Ishikawa (cell line): ENCODE measurements around the gene ROBO1.

ENCODE experiments used
- CEBPB ChIP-seq: IDR thresholded peaks from 2 replicates; pipeline ENCODE4 v1.6.1; 2012
- CREB1 ChIP-seq: IDR thresholded peaks from 2 replicates; pipeline ENCODE4 v1.6.1; 2012; ENCODE audit warnings: low read depth
- EGR1 ChIP-seq: IDR thresholded peaks from 2 replicates; pipeline ENCODE4 v1.6.1; 2012
- EP300 ChIP-seq: IDR thresholded peaks from 2 replicates; pipeline ENCODE4 v1.6.1; 2012; ENCODE audit warnings: borderline replicate concordance
- FOXM1 ChIP-seq: IDR thresholded peaks from 2 replicates; pipeline ENCODE4 v1.6.1; 2012; ENCODE audit warnings: low read depth, borderline replicate concordance
- NFIC ChIP-seq: IDR thresholded peaks from 2 replicates; pipeline ENCODE4 v1.6.1; 2012
- RAD21 ChIP-seq: IDR thresholded peaks from 2 replicates; pipeline ENCODE4 v1.6.1; 2012; ENCODE audit warnings: low read depth
- TAF1 ChIP-seq: IDR thresholded peaks from 2 replicates; pipeline ENCODE4 v1.6.1; 2012; ENCODE audit warnings: low read depth, mild to moderate bottlenecking
- TCF12 ChIP-seq: IDR thresholded peaks from 2 replicates; pipeline ENCODE4 v1.6.1; 2012; ENCODE audit warnings: low read depth
- TEAD4 ChIP-seq: IDR thresholded peaks from 2 replicates; pipeline ENCODE4 v1.6.1; 2012
- YY1 ChIP-seq: IDR thresholded peaks from 2 replicates; pipeline ENCODE4 v1.6.1; 2012; ENCODE audit warnings: low read depth
- ZBTB7A ChIP-seq: IDR thresholded peaks from 2 replicates; pipeline ENCODE4 v1.6.1; 2012; ENCODE audit warnings: low read depth
- TF ChIP-seq, protein P1 (sequence below): IDR thresholded peaks from 2 replicates; pipeline ENCODE4 v1.6.1; 2012
- TF ChIP-seq, protein P2 (sequence below): IDR thresholded peaks from 2 replicates; pipeline ENCODE4 v1.6.1; 2012; ENCODE audit warnings: low read depth, mild to moderate bottlenecking
- TF ChIP-seq, protein P3 (sequence below): IDR thresholded peaks from 2 replicates; pipeline ENCODE4 v1.6.1; 2012

The ROBO1 gene

DNA sequence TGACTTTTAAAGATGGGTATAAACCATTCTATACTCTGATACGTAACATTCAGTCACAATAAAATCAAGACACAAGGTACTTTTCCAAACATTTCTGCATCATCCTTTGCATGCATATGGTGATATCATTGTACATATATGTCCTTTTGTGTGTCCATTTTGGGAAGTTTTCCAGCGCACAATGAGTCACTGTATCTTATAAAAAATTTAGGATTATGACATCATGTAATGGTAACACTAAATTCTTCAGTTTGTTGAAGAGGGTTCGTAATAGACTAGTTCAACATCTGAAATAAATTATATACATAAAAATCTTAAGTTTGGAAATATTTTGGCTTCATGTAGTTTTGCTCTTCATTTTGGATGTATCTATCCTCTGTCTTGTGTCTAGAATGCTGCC is 480.9 kb downstream of the ROBO1 start:
- TF ChIP-seq, protein P1, sequence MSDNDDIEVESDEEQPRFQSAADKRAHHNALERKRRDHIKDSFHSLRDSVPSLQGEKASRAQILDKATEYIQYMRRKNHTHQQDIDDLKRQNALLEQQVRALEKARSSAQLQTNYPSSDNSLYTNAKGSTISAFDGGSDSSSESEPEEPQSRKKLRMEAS, result no peak
- no peak for TF ChIP-seq TAF1
- TF ChIP-seq CEBPB, result no peak
- no peak for TF ChIP-seq ZBTB7A
- no peak for TF ChIP-seq FOXM1
- no peak for TF ChIP-seq EGR1
- no peak for TF ChIP-seq YY1
- no peak for TF ChIP-seq NFIC
- no peak for TF ChIP-seq CREB1
- TF ChIP-seq, protein P2, sequence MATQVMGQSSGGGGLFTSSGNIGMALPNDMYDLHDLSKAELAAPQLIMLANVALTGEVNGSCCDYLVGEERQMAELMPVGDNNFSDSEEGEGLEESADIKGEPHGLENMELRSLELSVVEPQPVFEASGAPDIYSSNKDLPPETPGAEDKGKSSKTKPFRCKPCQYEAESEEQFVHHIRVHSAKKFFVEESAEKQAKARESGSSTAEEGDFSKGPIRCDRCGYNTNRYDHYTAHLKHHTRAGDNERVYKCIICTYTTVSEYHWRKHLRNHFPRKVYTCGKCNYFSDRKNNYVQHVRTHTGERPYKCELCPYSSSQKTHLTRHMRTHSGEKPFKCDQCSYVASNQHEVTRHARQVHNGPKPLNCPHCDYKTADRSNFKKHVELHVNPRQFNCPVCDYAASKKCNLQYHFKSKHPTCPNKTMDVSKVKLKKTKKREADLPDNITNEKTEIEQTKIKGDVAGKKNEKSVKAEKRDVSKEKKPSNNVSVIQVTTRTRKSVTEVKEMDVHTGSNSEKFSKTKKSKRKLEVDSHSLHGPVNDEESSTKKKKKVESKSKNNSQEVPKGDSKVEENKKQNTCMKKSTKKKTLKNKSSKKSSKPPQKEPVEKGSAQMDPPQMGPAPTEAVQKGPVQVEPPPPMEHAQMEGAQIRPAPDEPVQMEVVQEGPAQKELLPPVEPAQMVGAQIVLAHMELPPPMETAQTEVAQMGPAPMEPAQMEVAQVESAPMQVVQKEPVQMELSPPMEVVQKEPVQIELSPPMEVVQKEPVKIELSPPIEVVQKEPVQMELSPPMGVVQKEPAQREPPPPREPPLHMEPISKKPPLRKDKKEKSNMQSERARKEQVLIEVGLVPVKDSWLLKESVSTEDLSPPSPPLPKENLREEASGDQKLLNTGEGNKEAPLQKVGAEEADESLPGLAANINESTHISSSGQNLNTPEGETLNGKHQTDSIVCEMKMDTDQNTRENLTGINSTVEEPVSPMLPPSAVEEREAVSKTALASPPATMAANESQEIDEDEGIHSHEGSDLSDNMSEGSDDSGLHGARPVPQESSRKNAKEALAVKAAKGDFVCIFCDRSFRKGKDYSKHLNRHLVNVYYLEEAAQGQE, result no peak
- TF ChIP-seq TCF12, result no peak
- no peak for TF ChIP-seq TEAD4
- TF ChIP-seq, protein P3, sequence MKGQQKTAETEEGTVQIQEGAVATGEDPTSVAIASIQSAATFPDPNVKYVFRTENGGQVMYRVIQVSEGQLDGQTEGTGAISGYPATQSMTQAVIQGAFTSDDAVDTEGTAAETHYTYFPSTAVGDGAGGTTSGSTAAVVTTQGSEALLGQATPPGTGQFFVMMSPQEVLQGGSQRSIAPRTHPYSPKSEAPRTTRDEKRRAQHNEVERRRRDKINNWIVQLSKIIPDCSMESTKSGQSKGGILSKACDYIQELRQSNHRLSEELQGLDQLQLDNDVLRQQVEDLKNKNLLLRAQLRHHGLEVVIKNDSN, result no peak
- no peak for TF ChIP-seq RAD21
- TF ChIP-seq EP300, result no peak

DNA sequence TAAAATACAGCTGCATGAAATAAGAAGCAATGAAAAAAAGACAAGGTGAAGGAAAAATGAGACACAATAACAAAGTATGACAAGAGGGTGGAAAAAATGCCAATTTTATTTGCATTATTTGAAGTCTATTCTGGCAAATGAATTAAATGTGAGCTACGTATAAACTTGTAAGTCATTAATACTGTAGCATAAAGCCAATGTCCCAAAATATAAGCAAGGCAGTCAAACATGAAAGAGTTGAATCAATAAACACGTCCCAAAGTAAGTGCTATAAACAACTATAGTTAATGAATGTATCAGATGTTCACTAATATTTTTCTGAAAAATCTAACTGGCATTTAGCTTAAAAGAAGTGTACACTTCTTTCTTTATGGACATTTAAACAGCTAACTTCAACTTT is 481.9 kb downstream of the ROBO1 start:
- TF ChIP-seq, protein P1, result no peak
- TF ChIP-seq EGR1, result no peak
- TF ChIP-seq CREB1, result no peak
- no peak for TF ChIP-seq NFIC
- TF ChIP-seq ZBTB7A, result no peak
- no peak for TF ChIP-seq EP300
- no peak for TF ChIP-seq TAF1
- TF ChIP-seq, protein P3, result no peak
- no peak for TF ChIP-seq TCF12
- no peak for TF ChIP-seq RAD21
- no peak for TF ChIP-seq FOXM1
- no peak for TF ChIP-seq TEAD4
- no peak for TF ChIP-seq YY1
- TF ChIP-seq, protein P2, result no peak
- no peak for TF ChIP-seq CEBPB

DNA sequence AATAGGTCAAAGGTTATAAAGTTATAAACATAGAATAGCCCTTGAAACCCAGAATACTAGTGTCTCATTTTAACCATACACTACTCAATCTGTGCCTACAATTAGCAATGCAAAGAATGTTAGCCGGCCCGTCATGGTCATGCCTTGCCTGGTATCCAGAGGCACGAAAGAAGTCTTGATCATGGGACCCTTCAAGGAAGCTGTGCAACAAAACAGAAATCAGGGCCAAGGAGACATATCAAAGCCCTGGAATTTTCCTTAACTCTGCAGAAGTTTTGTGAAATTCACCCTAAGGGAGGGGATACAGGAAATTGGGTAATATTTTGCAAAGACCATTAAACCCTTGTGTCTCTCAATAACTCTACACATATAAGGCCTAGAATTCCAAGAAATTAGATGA is 482.4 kb downstream of the ROBO1 start:
- TF ChIP-seq EGR1 (no peak), YY1 (no peak), NFIC (no peak), FOXM1 (no peak), CREB1 (no peak), TEAD4 (no peak)
- TF ChIP-seq, protein P1, result no peak
- TF ChIP-seq, protein P2, result no peak
- TF ChIP-seq, protein P3, result no peak

DNA sequence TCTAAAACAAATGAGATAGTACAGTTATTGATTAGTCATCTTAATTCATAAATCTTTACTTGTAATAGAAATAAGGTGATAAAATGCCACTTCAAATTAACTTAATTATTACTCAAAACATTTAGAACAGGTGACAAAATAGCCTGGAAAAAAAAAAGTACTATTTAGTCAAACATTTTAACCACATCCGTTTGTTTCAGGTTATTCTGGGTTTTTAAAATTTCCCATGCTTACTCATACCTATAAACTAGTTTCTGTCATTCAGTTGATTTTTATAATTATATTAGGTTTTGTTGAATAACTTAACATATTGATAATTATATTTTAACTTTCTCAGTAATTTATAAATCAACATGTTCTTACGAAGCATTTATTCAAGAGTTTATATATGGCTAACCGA is 483.0 kb downstream of the ROBO1 start:
- TF ChIP-seq, protein P2, result no peak
